ENCODE measurements around the gene SMO. TPM values are rescaled to one million over a fixed set of nuclear protein-coding genes. Genes with fewer than 3 reads are reported as not detected.
A peak's percentile ranks its signal among the peaks of the same experiment; 100 is the strongest.

Gene SMO
- total RNA-seq, 3 donors from 2014 or later, result 2.1 to 11.2 (median 2.2) TPM

GRCh38 chr7:129166745-129167144, 21.7 kb upstream of the SMO start:
- DNase-seq, result no peak
- no peak for ATAC-seq
- Histone ChIP-seq H3K4me1 (ENCODE audit: low read depth) (peaks cover 7% of the 10 kb centered on the region), H3K4me3 (no peak overlapping the region), H3K36me3 (ENCODE audit: low read depth) (no peaks in the 10 kb centered on the region), H3K9me3 (no peaks in the 10 kb centered on the region)
- intact Hi-C loops (cut with DNase I, micrococcal nuclease), result no loop called here
- TF ChIP-seq CTCF (IDR thresholded peaks at IDR 0.05), result no peak

GRCh38 chr7:129167817-129168216, 20.6 kb upstream of the SMO start:
- H3K36me3 ChIP-seq (ENCODE audit: low read depth), result no peaks in the 10 kb centered on the region
- no peak overlapping the region for H3K4me3 ChIP-seq
- ATAC-seq (no peak), DNase-seq (no peak)
- no peaks in the 10 kb centered on the region for H3K9me3 ChIP-seq
- TF ChIP-seq CTCF (IDR thresholded peaks at IDR 0.05), result no peak
- intact Hi-C loops (cut with DNase I, micrococcal nuclease), result no loop called here
- H3K4me1 ChIP-seq (ENCODE audit: low read depth), result peaks cover 7% of the 10 kb centered on the region

- intact Hi-C loops (cut with DNase I, micrococcal nuclease), result no loop called here
- Histone ChIP-seq H3K9me3 (no peaks in the 10 kb centered on the region), H3K4me1 (ENCODE audit: low read depth) (peaks cover 7% of the 10 kb centered on the region), H3K36me3 (ENCODE audit: low read depth) (no peaks in the 10 kb centered on the region), H3K4me3 (no peak overlapping the region)
- no peak for TF ChIP-seq CTCF (IDR thresholded peaks at IDR 0.05)
- ATAC-seq (peak; percentile 30), DNase-seq (no peak)
These were observed 20.0 kb upstream of the SMO start for GRCh38 chr7:129168231-129169021.

- peak; percentile 87 for ATAC-seq
- Histone ChIP-seq H3K4me1 (ENCODE audit: low read depth) (peaks cover 7% of the 10 kb centered on the region), H3K9me3 (no peaks in the 10 kb centered on the region), H3K4me3 (no peak overlapping the region), H3K36me3 (ENCODE audit: low read depth) (no peaks in the 10 kb centered on the region)
- DNase-seq, result peak; percentile 61 to 69 (median 67)
- intact Hi-C loops (cut with DNase I, micrococcal nuclease), result no loop called here
- TF ChIP-seq CTCF (IDR thresholded peaks at IDR 0.05), result no peak
These were observed 19.2 kb upstream of the SMO start for GRCh38 chr7:129169171-129169671.

- Histone ChIP-seq H3K9me3 (no peaks in the 10 kb centered on the region), H3K4me1 (ENCODE audit: low read depth) (peaks cover 7% of the 10 kb centered on the region), H3K36me3 (ENCODE audit: low read depth) (no peaks in the 10 kb centered on the region), H3K4me3 (no peak overlapping the region)
- no peak for DNase-seq
- TF ChIP-seq CTCF (IDR thresholded peaks at IDR 0.05), result no peak
- ATAC-seq, result peak; percentile 38
- intact Hi-C loops (cut with DNase I, micrococcal nuclease), result no loop called here
These were observed 18.6 kb upstream of the SMO start for GRCh38 chr7:129169686-129170440.

Measured in mucosa of descending colon (tissue), 3 donors.